ENCODE measurements around the gene NUP107.

GRCh38 chr12:68638171-68638570 lies 48.6 kb upstream of the NUP107 start:
- no peak for TF ChIP-seq CTCF (IDR thresholded peaks at IDR 0.05; ENCODE audit: low read depth, low read length)
- TF ChIP-seq EZH2phosphoT487 (IDR thresholded peaks at IDR 0.05; ENCODE audit: low read depth) = no peak
